Measurements from ENCODE around the gene GPX1. TPM values are rescaled to one million over a fixed set of nuclear protein-coding genes. Genes with fewer than 3 reads are reported as not detected.
"Not testable (repeated sequence)": the region's sequence is repeated elsewhere in the genome, so short reads cannot be mapped to it uniquely, and the experiment has no call there.

GPX1 gene
- total RNA-seq, 6 experiments from 2014 or later = 127 to 455 (median 278) TPM

- no peak for ATAC-seq
- TF ChIP-seq CTCF (IDR thresholded peaks at IDR 0.05) (no peak), POLR2A (IDR thresholded peaks at IDR 0.05) (no peak)
- Histone ChIP-seq H3K27me3 (no peaks in the 10 kb centered on the region), H3K4me1 (peaks cover 5 to 59% (median 14%) of the 10 kb centered on the region in 4 donors), H3K4me3 (no peak overlapping the region), H3K9me3 (no peaks in the 10 kb centered on the region), H3K27ac (peak overlapping the region; percentile 29 to 82 (median 75)), H3K36me3 (peaks cover 0 to 22% (median 3%) of the 10 kb centered on the region in 4 donors)
- WGBS (ENCODE audit: insufficient coverage, low coverage, low lambda C conversion rate, missing lambda C conversion rate) = 88% methylated on average over 3 of the region's 5 CpGs
- intact Hi-C loops (cut with DNase I) = no loop called here
- no peak for DNase-seq
Observed at GRCh38 chr3:49352890-49353421, 5.2 kb downstream of the GPX1 start.

- WGBS (ENCODE audit: insufficient coverage, low coverage, low lambda C conversion rate, missing lambda C conversion rate) = 54% methylated on average over 2 of the region's 2 CpGs
Observed at GRCh38 chr3:49352281-49352680, 5.9 kb downstream of the GPX1 start.

GRCh38 chr3:49351521-49352011 is 6.6 kb downstream of the GPX1 start:
- DNase-seq (no peak), ATAC-seq (peak; percentile 27 to 44 (median 40))
- Histone ChIP-seq H3K36me3 (peaks cover 0 to 17% (median 2%) of the 10 kb centered on the region in 4 donors), H3K4me1 (peaks cover 5 to 59% (median 13%) of the 10 kb centered on the region in 4 donors), H3K9me3 (no peaks in the 10 kb centered on the region), H3K27ac (peak overlapping the region; percentile 58 to 82 (median 75)), H3K27me3 (no peaks in the 10 kb centered on the region), H3K4me3 (peak overlapping the region in 1 of 3 donors; percentile 2)
- WGBS (ENCODE audit: insufficient coverage, low coverage, low lambda C conversion rate, missing lambda C conversion rate) = 6% methylated on average over 1 of the region's 1 CpG
- intact Hi-C loops (cut with DNase I) = no loop called here
- TF ChIP-seq CTCF (IDR thresholded peaks at IDR 0.05) = no peak
- TF ChIP-seq POLR2A (IDR thresholded peaks at IDR 0.05) = no peak

More at GRCh38 chr3:49352281-49352680, 5.9 kb downstream of the GPX1 start:
- DNase-seq = no peak
- H3K27ac ChIP-seq = peak overlapping the region in 2 of 3 donors; percentile 75 to 82
- intact Hi-C loops (cut with DNase I) = no loop called here
- no peak overlapping the region for H3K4me3 ChIP-seq
- peaks cover 5 to 59% (median 14%) of the 10 kb centered on the region in 4 donors for H3K4me1 ChIP-seq
- H3K36me3 ChIP-seq = peaks cover 0 to 22% (median 3%) of the 10 kb centered on the region in 4 donors
- no peak for TF ChIP-seq POLR2A (IDR thresholded peaks at IDR 0.05)
- TF ChIP-seq CTCF (IDR thresholded peaks at IDR 0.05) = no peak
- no peaks in the 10 kb centered on the region for H3K9me3 ChIP-seq
- ATAC-seq = peak in 2 of 4 donors; percentile 3 to 9
- H3K27me3 ChIP-seq = no peaks in the 10 kb centered on the region

GRCh38 chr3:49349348-49350114 is 8.6 kb downstream of the GPX1 start:
- intact Hi-C loops (cut with DNase I) = no loop called here
- TF ChIP-seq POLR2A (IDR thresholded peaks at IDR 0.05) (no peak), CTCF (IDR thresholded peaks at IDR 0.05) (no peak)
- H3K9me3 ChIP-seq = no peaks in the 10 kb centered on the region
- ATAC-seq (peak in 2 of 4 donors; percentile 6 to 10), DNase-seq (no peak)
- no peaks in the 10 kb centered on the region for H3K36me3 ChIP-seq
- peak overlapping the region in 1 of 3 donors; percentile 75 for H3K27ac ChIP-seq
- WGBS (ENCODE audit: insufficient coverage, low coverage, low lambda C conversion rate, missing lambda C conversion rate) = 25% methylated on average over 1 of the region's 3 CpGs
- H3K4me3 ChIP-seq = no peak overlapping the region
- peaks cover 5 to 62% (median 12%) of the 10 kb centered on the region in 4 donors for H3K4me1 ChIP-seq
- H3K27me3 ChIP-seq = no peaks in the 10 kb centered on the region

- ATAC-seq; H3K27me3 ChIP-seq; H3K9me3 ChIP-seq; intact Hi-C loops (cut with DNase I); H3K4me3 ChIP-seq; H3K36me3 ChIP-seq; DNase-seq: not testable (repeated sequence)
- H3K27ac ChIP-seq = peak overlapping the region in 1 of 3 donors; percentile 75
- 93% methylated on average over 12 of the region's 12 CpGs for WGBS (ENCODE audit: insufficient coverage, low coverage, low lambda C conversion rate, missing lambda C conversion rate)
- H3K4me1 ChIP-seq = peaks cover 5 to 59% (median 12%) of the 10 kb centered on the region in 4 donors
Observed at GRCh38 chr3:49348361-49348760, 9.8 kb downstream of the GPX1 start.
